ENCODE measurements around the gene CHD1. TPM values are rescaled to one million over a fixed set of nuclear protein-coding genes. Genes with fewer than 3 reads are reported as not detected.

CHD1 gene
- total RNA-seq, 4 donors from 2014 or later = 45.6 to 95.7 (median 53.0) TPM

DNA sequence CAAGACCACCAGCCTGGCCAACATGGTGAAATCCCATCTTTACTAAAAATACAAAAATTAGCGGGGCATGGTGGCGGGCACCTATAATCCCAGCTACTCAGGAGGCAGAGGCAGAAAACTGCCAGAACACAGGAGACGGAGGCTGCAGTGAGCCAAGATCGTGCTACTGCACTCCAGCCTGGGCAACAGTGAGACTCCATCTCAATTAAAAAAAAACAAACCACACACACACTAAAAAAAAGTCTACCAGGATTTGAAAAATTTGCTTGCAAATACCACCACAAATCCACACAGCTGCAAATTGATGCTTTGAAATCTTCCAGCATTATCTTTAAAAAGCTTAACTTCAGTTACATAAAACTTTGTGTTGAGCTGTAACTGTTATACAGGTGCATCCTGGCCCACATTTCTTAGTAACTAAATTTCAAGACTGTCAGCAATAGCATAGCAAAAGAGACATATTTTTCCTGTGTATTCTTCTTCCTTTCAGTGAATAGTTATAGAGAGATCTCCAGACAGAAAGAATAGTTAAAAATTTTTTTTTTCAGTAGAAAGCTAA, 6.8 kb downstream of the CHD1 start:
- Histone ChIP-seq H3K36me3 (peaks cover 0 to 45% (median 11%) of the 10 kb centered on the region in 4 donors), H3K4me3 (no peak overlapping the region), H3K27ac (no peak overlapping the region), H3K4me1 (peaks cover 8 to 31% (median 16%) of the 10 kb centered on the region in 4 donors), H3K27me3 (no peaks in the 10 kb centered on the region), H3K9me3 (no peaks in the 10 kb centered on the region)
- intact Hi-C loops (cut with DNase I; ENCODE audit: low total_unique reads) = no loop called here
- in situ Hi-C loops (cut with MboI; ENCODE audit: low pct_ligation_motif_present in 1 of 4, low pct_unique_long_range_greater_than_20kb in 1 of 4, low sequenced_read_pairs in 3 of 4) = no loop called here
- WGBS, 2 donors (ENCODE audit: low coverage in 1 of 2) = 80 to 91% methylated on average over 2 to 4 of the region's 4 CpGs
- DNase-seq = no peak
- no peak for TF ChIP-seq POLR2A (IDR thresholded peaks at IDR 0.05)
- TF ChIP-seq, protein P1, sequence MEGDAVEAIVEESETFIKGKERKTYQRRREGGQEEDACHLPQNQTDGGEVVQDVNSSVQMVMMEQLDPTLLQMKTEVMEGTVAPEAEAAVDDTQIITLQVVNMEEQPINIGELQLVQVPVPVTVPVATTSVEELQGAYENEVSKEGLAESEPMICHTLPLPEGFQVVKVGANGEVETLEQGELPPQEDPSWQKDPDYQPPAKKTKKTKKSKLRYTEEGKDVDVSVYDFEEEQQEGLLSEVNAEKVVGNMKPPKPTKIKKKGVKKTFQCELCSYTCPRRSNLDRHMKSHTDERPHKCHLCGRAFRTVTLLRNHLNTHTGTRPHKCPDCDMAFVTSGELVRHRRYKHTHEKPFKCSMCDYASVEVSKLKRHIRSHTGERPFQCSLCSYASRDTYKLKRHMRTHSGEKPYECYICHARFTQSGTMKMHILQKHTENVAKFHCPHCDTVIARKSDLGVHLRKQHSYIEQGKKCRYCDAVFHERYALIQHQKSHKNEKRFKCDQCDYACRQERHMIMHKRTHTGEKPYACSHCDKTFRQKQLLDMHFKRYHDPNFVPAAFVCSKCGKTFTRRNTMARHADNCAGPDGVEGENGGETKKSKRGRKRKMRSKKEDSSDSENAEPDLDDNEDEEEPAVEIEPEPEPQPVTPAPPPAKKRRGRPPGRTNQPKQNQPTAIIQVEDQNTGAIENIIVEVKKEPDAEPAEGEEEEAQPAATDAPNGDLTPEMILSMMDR (IDR thresholded peaks at IDR 0.05) = no peak

DNA sequence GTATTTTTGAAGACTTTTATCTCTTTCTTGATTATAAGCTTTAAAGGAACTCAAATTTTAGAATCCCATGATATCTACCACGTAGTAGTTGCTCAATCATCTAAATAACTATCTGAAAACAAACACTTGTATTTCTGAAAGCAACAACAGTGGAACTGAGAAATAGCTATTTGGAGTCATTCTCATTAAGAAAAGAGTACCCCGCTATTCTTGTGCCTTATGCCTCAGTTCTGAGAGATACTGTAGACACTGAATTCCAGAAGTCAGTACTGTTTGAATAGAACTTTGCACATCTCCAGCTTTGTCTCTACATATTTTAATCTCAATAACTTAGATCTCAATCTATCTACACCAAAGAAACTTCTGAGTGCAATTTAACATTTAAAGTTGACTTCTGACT, 11.4 kb downstream of the CHD1 start:
- no peak for DNase-seq
- H3K36me3 ChIP-seq = peaks cover 0 to 20% (median 4%) of the 10 kb centered on the region in 4 donors
- no peaks in the 10 kb centered on the region for H3K9me3 ChIP-seq
- intact Hi-C loops (cut with DNase I; ENCODE audit: low total_unique reads) = no loop called here
- TF ChIP-seq POLR2A (IDR thresholded peaks at IDR 0.05) = no peak
- H3K27ac ChIP-seq = no peak overlapping the region
- no peak overlapping the region for H3K4me3 ChIP-seq
- in situ Hi-C loops (cut with MboI; ENCODE audit: low pct_ligation_motif_present in 1 of 4, low pct_unique_long_range_greater_than_20kb in 1 of 4, low sequenced_read_pairs in 3 of 4) = loop anchor here in 1 of 4 donors (10.0 kb wide), 1 partner anchor 117 kb away; no protein-coding TSS in a partner anchor
- peaks cover 0 to 26% (median 8%) of the 10 kb centered on the region in 4 donors for H3K4me1 ChIP-seq
- no peaks in the 10 kb centered on the region for H3K27me3 ChIP-seq
- 71 to 83% methylated on average over 1 to 2 of the region's 2 CpGs for WGBS, 2 donors (ENCODE audit: low coverage in 1 of 2)

DNA sequence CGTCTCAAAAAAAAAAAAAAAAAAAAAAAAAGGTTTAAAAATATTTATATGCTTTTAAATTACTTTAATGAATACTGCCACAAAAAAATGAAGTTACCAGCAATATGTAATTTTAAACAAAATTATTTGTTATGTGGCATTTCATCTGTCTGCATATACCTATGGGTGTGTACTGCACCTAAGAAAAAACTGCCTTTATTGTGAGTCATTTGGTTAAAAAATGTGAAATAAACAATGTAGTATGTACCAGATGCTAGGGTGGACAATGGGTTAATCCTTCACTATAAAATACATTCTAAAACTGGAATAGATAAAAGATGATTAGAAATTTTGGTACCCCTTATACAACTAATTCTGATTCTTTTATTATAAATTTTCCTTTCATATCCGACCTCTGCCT, 12.3 kb downstream of the CHD1 start:
- intact Hi-C loops (cut with DNase I; ENCODE audit: low total_unique reads) = no loop called here
- Histone ChIP-seq H3K36me3 (peaks cover 0 to 11% (median 4%) of the 10 kb centered on the region in 4 donors), H3K4me3 (no peak overlapping the region), H3K9me3 (no peaks in the 10 kb centered on the region), H3K27ac (no peak overlapping the region), H3K4me1 (peaks cover 0 to 17% (median 8%) of the 10 kb centered on the region in 4 donors), H3K27me3 (no peaks in the 10 kb centered on the region)
- 56 to 88% methylated on average over 2 of the region's 2 CpGs for WGBS, 2 donors (ENCODE audit: low coverage in 1 of 2)
- in situ Hi-C loops (cut with MboI; ENCODE audit: low pct_ligation_motif_present in 1 of 4, low pct_unique_long_range_greater_than_20kb in 1 of 4, low sequenced_read_pairs in 3 of 4) = loop anchor here in 1 of 4 donors (10.0 kb wide), 1 partner anchor 118 kb away; no protein-coding TSS in a partner anchor
- TF ChIP-seq, protein P1 (IDR thresholded peaks at IDR 0.05) = no peak
- TF ChIP-seq EP300 (IDR thresholded peaks at IDR 0.05; ENCODE audit: low read depth) = no peak
- DNase-seq = no peak

DNA sequence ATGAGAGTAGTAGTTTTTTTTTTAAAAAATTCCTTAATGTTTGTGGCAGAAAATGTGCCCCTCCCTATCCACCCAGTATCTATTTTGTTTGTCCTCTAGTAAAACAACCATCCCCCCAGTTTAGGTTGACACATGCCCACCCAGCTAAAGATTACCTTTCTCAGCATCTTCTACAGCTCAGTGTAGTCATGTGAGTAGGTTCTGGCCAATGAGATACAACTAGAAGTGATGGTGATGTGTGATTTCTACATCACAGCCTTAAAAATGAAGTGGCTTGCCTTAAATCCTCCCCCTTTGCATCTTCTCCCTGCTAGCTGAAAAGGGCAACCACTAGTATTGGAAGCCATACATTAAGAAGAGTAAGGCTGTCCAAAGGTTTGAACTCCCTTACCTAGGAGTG, 14.9 kb downstream of the CHD1 start:
- no peaks in the 10 kb centered on the region for H3K27me3 ChIP-seq
- no peak for TF ChIP-seq POLR2A (IDR thresholded peaks at IDR 0.05)
- TF ChIP-seq, protein P1 (IDR thresholded peaks at IDR 0.05) = no peak
- intact Hi-C loops (cut with DNase I; ENCODE audit: low total_unique reads) = no loop called here
- H3K4me1 ChIP-seq = peaks cover 0 to 31% (median 8%) of the 10 kb centered on the region in 4 donors
- DNase-seq = no peak
- peaks cover 0 to 3% (median 0%) of the 10 kb centered on the region in 4 donors for H3K36me3 ChIP-seq
- H3K4me3 ChIP-seq = no peak overlapping the region
- no peak overlapping the region for H3K27ac ChIP-seq
- no peaks in the 10 kb centered on the region for H3K9me3 ChIP-seq
- in situ Hi-C loops (cut with MboI; ENCODE audit: low pct_ligation_motif_present in 1 of 4, low pct_unique_long_range_greater_than_20kb in 1 of 4, low sequenced_read_pairs in 3 of 4) = loop anchor here in 1 of 4 donors (10.0 kb wide), 1 partner anchor 121 kb away; no protein-coding TSS in a partner anchor

Data from transverse colon (tissue), 4 donors.